Activated naive CD4-positive, alpha-beta T cell treated with anti-CD3 and anti-CD28 coated beads, Interleukin-2, amount 10 ng/mL, durations not matched to agents 7 days and 5 days (primary cell): Measurements from ENCODE around the gene MITF.

Experiments
- CTCF ChIA-PET: fragments of 350-600 bp; sonication (Branson Sonifier 250); formaldehyde crosslinking; loops from one replicate; lab custom pipeline; 2021; ENCODE audit warnings: antibody characterized with exemption; lab: Charles Lee
- DNase-seq: peaks from one replicate; pipeline ENCODE4 v3.0.0-alpha.2; 2020
- H3K27ac Mint-ChIP-seq: one replicate; pipeline ENCODE4 v1.8.0; 2021; ENCODE audit warnings: mild to moderate bottlenecking, moderate library complexity, mixed read lengths
- H3K27me3 Mint-ChIP-seq: one replicate; pipeline ENCODE4 v1.8.0; 2021; ENCODE audit warnings: mild to moderate bottlenecking, mixed read lengths
- H3K36me3 Mint-ChIP-seq: one replicate; pipeline ENCODE4 v1.8.0; 2021; ENCODE audit warnings: mixed read lengths
- H3K4me1 Mint-ChIP-seq: one replicate; pipeline ENCODE4 v1.8.0; 2021; ENCODE audit warnings: mixed read lengths
- H3K4me3 Mint-ChIP-seq: one replicate; pipeline ENCODE4 v1.8.0; 2021; ENCODE audit warnings: mild to moderate bottlenecking, moderate library complexity, mixed read lengths
- H3K9me3 Mint-ChIP-seq: one replicate; pipeline ENCODE4 v1.8.0; 2021; ENCODE audit warnings: mixed read lengths

Gene MITF

GRCh38 chr3:69761896-69762767 is 22.9 kb downstream of the MITF start:
- Mint-ChIP-seq H3K4me3 (no peak overlapping the region), H3K9me3 (no peaks in the 10 kb centered on the region), H3K27ac (no peak overlapping the region), H3K36me3 (no peaks in the 10 kb centered on the region), H3K27me3 (no peaks in the 10 kb centered on the region), H3K4me1 (no peaks in the 10 kb centered on the region)
- no peak for DNase-seq
- CTCF ChIA-PET, result no interaction called here

- Mint-ChIP-seq H3K4me3 (no peak overlapping the region), H3K27ac (no peak overlapping the region), H3K27me3 (no peaks in the 10 kb centered on the region), H3K36me3 (no peaks in the 10 kb centered on the region), H3K9me3 (no peaks in the 10 kb centered on the region), H3K4me1 (no peaks in the 10 kb centered on the region)
- CTCF ChIA-PET, result no interaction called here
- no peak for DNase-seq
These were observed 23.5 kb downstream of the MITF start for GRCh38 chr3:69762768-69763229.

- H3K27ac Mint-ChIP-seq, result no peak overlapping the region
- no peaks in the 10 kb centered on the region for H3K36me3 Mint-ChIP-seq
- no peaks in the 10 kb centered on the region for H3K4me1 Mint-ChIP-seq
- H3K4me3 Mint-ChIP-seq, result no peak overlapping the region
- H3K27me3 Mint-ChIP-seq, result no peaks in the 10 kb centered on the region
- H3K9me3 Mint-ChIP-seq, result no peaks in the 10 kb centered on the region
- CTCF ChIA-PET, result no interaction called here
- DNase-seq, result no peak
These were observed 24.2 kb downstream of the MITF start for GRCh38 chr3:69763458-69763857.

- CTCF ChIA-PET, result no interaction called here
- no peaks in the 10 kb centered on the region for H3K27me3 Mint-ChIP-seq
- no peak for DNase-seq
- no peak overlapping the region for H3K27ac Mint-ChIP-seq
- H3K9me3 Mint-ChIP-seq, result no peaks in the 10 kb centered on the region
- H3K4me3 Mint-ChIP-seq, result no peak overlapping the region
- no peaks in the 10 kb centered on the region for H3K36me3 Mint-ChIP-seq
- no peaks in the 10 kb centered on the region for H3K4me1 Mint-ChIP-seq
These were observed 25.0 kb downstream of the MITF start for GRCh38 chr3:69764121-69764741.

GRCh38 chr3:69764861-69765260 is 25.6 kb downstream of the MITF start:
- Mint-ChIP-seq H3K9me3 (no peaks in the 10 kb centered on the region), H3K27ac (no peak overlapping the region), H3K36me3 (no peaks in the 10 kb centered on the region), H3K27me3 (no peaks in the 10 kb centered on the region), H3K4me3 (no peak overlapping the region), H3K4me1 (no peaks in the 10 kb centered on the region)
- CTCF ChIA-PET, result no interaction called here
- no peak for DNase-seq

GRCh38 chr3:69766638-69767037 is 27.4 kb downstream of the MITF start:
- H3K27me3 Mint-ChIP-seq, result no peaks in the 10 kb centered on the region
- no peak overlapping the region for H3K4me3 Mint-ChIP-seq
- CTCF ChIA-PET, result no interaction called here
- H3K27ac Mint-ChIP-seq, result no peak overlapping the region
- H3K9me3 Mint-ChIP-seq, result no peaks in the 10 kb centered on the region
- H3K36me3 Mint-ChIP-seq, result no peaks in the 10 kb centered on the region
- no peak for DNase-seq
- H3K4me1 Mint-ChIP-seq, result no peaks in the 10 kb centered on the region

- H3K27me3 Mint-ChIP-seq, result no peaks in the 10 kb centered on the region
- CTCF ChIA-PET, result no interaction called here
- no peak overlapping the region for H3K4me3 Mint-ChIP-seq
- no peak overlapping the region for H3K27ac Mint-ChIP-seq
- no peaks in the 10 kb centered on the region for H3K36me3 Mint-ChIP-seq
- DNase-seq, result no peak
- no peaks in the 10 kb centered on the region for H3K4me1 Mint-ChIP-seq
- H3K9me3 Mint-ChIP-seq, result no peaks in the 10 kb centered on the region
These were observed 28.3 kb downstream of the MITF start for GRCh38 chr3:69767571-69767970.

GRCh38 chr3:69768438-69768837 is 29.2 kb downstream of the MITF start:
- DNase-seq, result no peak
- no peaks in the 10 kb centered on the region for H3K27me3 Mint-ChIP-seq

GRCh38 chr3:69770219-69770618 is 31.0 kb downstream of the MITF start:
- Mint-ChIP-seq H3K27me3 (no peaks in the 10 kb centered on the region), H3K4me3 (no peak overlapping the region), H3K27ac (no peak overlapping the region), H3K36me3 (no peaks in the 10 kb centered on the region), H3K9me3 (no peaks in the 10 kb centered on the region), H3K4me1 (no peaks in the 10 kb centered on the region)
- DNase-seq, result no peak
- CTCF ChIA-PET, result no interaction called here

More at GRCh38 chr3:69768438-69768837, 29.2 kb downstream of the MITF start:
- CTCF ChIA-PET, result no interaction called here
- Mint-ChIP-seq H3K27ac (no peak overlapping the region), H3K9me3 (no peaks in the 10 kb centered on the region), H3K4me3 (no peak overlapping the region), H3K4me1 (no peaks in the 10 kb centered on the region), H3K36me3 (no peaks in the 10 kb centered on the region)

GRCh38 chr3:69770976-69771634 is 31.8 kb downstream of the MITF start:
- H3K36me3 Mint-ChIP-seq, result no peaks in the 10 kb centered on the region
- H3K27me3 Mint-ChIP-seq, result no peaks in the 10 kb centered on the region
- DNase-seq, result no peak
- no peak overlapping the region for H3K27ac Mint-ChIP-seq
- H3K9me3 Mint-ChIP-seq, result no peaks in the 10 kb centered on the region
- no peak overlapping the region for H3K4me3 Mint-ChIP-seq
- CTCF ChIA-PET, result no interaction called here
- no peaks in the 10 kb centered on the region for H3K4me1 Mint-ChIP-seq

- Mint-ChIP-seq H3K36me3 (no peaks in the 10 kb centered on the region), H3K27ac (no peak overlapping the region), H3K27me3 (no peaks in the 10 kb centered on the region)
These were observed 33.0 kb downstream of the MITF start for GRCh38 chr3:69772152-69772867.

GRCh38 chr3:69774029-69774428 is 34.8 kb downstream of the MITF start:
- no peaks in the 10 kb centered on the region for H3K36me3 Mint-ChIP-seq
- no peak for DNase-seq
- H3K27ac Mint-ChIP-seq, result no peak overlapping the region
- no peaks in the 10 kb centered on the region for H3K27me3 Mint-ChIP-seq
- H3K4me1 Mint-ChIP-seq, result no peaks in the 10 kb centered on the region
- H3K4me3 Mint-ChIP-seq, result no peak overlapping the region
- CTCF ChIA-PET, result no interaction called here
- no peaks in the 10 kb centered on the region for H3K9me3 Mint-ChIP-seq

More at GRCh38 chr3:69772152-69772867, 33.0 kb downstream of the MITF start:
- no peaks in the 10 kb centered on the region for H3K4me1 Mint-ChIP-seq
- DNase-seq, result no peak
- H3K9me3 Mint-ChIP-seq, result no peaks in the 10 kb centered on the region
- H3K4me3 Mint-ChIP-seq, result no peak overlapping the region
- CTCF ChIA-PET, result no interaction called here

GRCh38 chr3:69775751-69776150 is 36.5 kb downstream of the MITF start:
- Mint-ChIP-seq H3K9me3 (no peaks in the 10 kb centered on the region), H3K27ac (no peak overlapping the region), H3K27me3 (no peaks in the 10 kb centered on the region), H3K4me3 (no peak overlapping the region), H3K36me3 (no peaks in the 10 kb centered on the region), H3K4me1 (no peaks in the 10 kb centered on the region)
- CTCF ChIA-PET, result no interaction called here
- no peak for DNase-seq

GRCh38 chr3:69776289-69776688 is 37.0 kb downstream of the MITF start:
- Mint-ChIP-seq H3K4me1 (no peaks in the 10 kb centered on the region), H3K9me3 (no peaks in the 10 kb centered on the region), H3K4me3 (no peak overlapping the region), H3K27me3 (no peaks in the 10 kb centered on the region), H3K27ac (no peak overlapping the region), H3K36me3 (no peaks in the 10 kb centered on the region)
- CTCF ChIA-PET, result no interaction called here
- no peak for DNase-seq
